Panc1 (cell line): Measurements from ENCODE around the gene RBMXL3.

Experiments
- POLR2AphosphoS5 ChIP-seq: IDR thresholded peaks from 2 replicates; pipeline ENCODE4 v1.6.1; 2012; ENCODE audit warnings: mild to moderate bottlenecking, low read depth, low read length, moderate library complexity
- REST ChIP-seq, 2 experiments: IDR thresholded peaks; 2 replicates each; pipeline ENCODE4 v1.6.1; 2011 to 2012; ENCODE audit warnings: low read depth in 2 of 2, control low read depth in 1 of 2, low read length in 1 of 2, mild to moderate bottlenecking in 1 of 2, moderate library complexity in 1 of 2; ENCODE audit not compliant: insufficient read depth in 1 of 2
- TF ChIP-seq, protein P1 (sequence below): fragments of 450-650 bp; IDR thresholded peaks from 2 replicates; pipeline ENCODE4 v1.5.1; 2017; ENCODE audit warnings: mild to moderate bottlenecking

GRCh38 chrX:115174548-115174947 is 14.7 kb upstream of the RBMXL3 start:
- TF ChIP-seq, protein P1, sequence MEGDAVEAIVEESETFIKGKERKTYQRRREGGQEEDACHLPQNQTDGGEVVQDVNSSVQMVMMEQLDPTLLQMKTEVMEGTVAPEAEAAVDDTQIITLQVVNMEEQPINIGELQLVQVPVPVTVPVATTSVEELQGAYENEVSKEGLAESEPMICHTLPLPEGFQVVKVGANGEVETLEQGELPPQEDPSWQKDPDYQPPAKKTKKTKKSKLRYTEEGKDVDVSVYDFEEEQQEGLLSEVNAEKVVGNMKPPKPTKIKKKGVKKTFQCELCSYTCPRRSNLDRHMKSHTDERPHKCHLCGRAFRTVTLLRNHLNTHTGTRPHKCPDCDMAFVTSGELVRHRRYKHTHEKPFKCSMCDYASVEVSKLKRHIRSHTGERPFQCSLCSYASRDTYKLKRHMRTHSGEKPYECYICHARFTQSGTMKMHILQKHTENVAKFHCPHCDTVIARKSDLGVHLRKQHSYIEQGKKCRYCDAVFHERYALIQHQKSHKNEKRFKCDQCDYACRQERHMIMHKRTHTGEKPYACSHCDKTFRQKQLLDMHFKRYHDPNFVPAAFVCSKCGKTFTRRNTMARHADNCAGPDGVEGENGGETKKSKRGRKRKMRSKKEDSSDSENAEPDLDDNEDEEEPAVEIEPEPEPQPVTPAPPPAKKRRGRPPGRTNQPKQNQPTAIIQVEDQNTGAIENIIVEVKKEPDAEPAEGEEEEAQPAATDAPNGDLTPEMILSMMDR: no peak
- TF ChIP-seq POLR2AphosphoS5: no peak
- TF ChIP-seq REST (IDR thresholded peaks at IDR 0.05; ENCODE audit: insufficient read depth in 1 of 2, low read depth in 2 of 2, low read length in 1 of 2): no peak
